GM23338 (cell line): ENCODE data around the gene CIC. TPM values are rescaled to one million over a fixed set of nuclear protein-coding genes. Genes with fewer than 3 reads are reported as not detected.

Experiments used
- ATAC-seq: fragments of 200-7000 bp; cut with Tn5 transposase; 3 replicates; pipeline ENCODE4 v1.9.1; 2020
- DNase-seq: peaks from one replicate; pipeline ENCODE4 v3.0.0-alpha.2; 2015; ENCODE audit warnings: low spot score
- H2AFZ ChIP-seq: fragments of 200-600 bp; sonication (generic); 2 replicates; pipeline ENCODE4 v1.8.0; 2016; ENCODE audit warnings: antibody characterized with exemption, mild to moderate bottlenecking, moderate library complexity
- H3F3A ChIP-seq: fragments of 200-600 bp; sonication (generic); replicated peaks from 2 replicates; pipeline ENCODE4 v1.8.0; 2017; ENCODE audit warnings: antibody characterized with exemption, mixed run types, low read depth
- H3K27ac ChIP-seq: fragments of 200-600 bp; sonication (generic); 2 replicates; pipeline ENCODE4 v1.6.1; 2016; ENCODE audit warnings: low read depth
- H3K27me3 ChIP-seq: fragments of 200-600 bp; sonication (generic); 2 replicates; pipeline ENCODE4 v1.8.0; 2016; ENCODE audit warnings: mild to moderate bottlenecking, mixed run types, moderate library complexity; ENCODE audit not compliant: insufficient read depth
- H3K36me3 ChIP-seq: fragments of 200-600 bp; sonication (generic); 2 replicates; pipeline ENCODE4 v1.8.0; 2016; ENCODE audit warnings: mild to moderate bottlenecking; ENCODE audit not compliant: insufficient read depth
- H3K4me1 ChIP-seq: fragments of 200-600 bp; sonication (generic); 2 replicates; pipeline ENCODE4 v1.8.0; 2016; ENCODE audit warnings: mild to moderate bottlenecking, moderate library complexity; ENCODE audit not compliant: insufficient read depth
- H3K4me2 ChIP-seq: fragments of 200-600 bp; sonication (generic); 2 replicates; pipeline ENCODE4 v1.7.1; 2017; ENCODE audit warnings: mixed run types
- H3K4me3 ChIP-seq: fragments of 200-600 bp; sonication (generic); 2 replicates; pipeline ENCODE4 v1.6.1; 2016; ENCODE audit warnings: mixed run types
- H3K79me2 ChIP-seq: fragments of 200-600 bp; sonication (generic); replicated peaks from 2 replicates; pipeline ENCODE4 v1.8.0; 2017; ENCODE audit warnings: mild to moderate bottlenecking; ENCODE audit not compliant: insufficient read depth
- H3K9me2 ChIP-seq: fragments of 200-600 bp; sonication (generic); 2 replicates; pipeline ENCODE4 v1.8.0; 2017; ENCODE audit not compliant: insufficient read depth
- H4K20me1 ChIP-seq: fragments of 200-600 bp; sonication (generic); replicated peaks from 2 replicates; pipeline ENCODE4 v1.8.0; 2017; ENCODE audit warnings: mild to moderate bottlenecking; ENCODE audit not compliant: insufficient read depth
- H3K27ac Mint-ChIP-seq: 2 replicates; pipeline ENCODE4 v1.8.0; 2020; ENCODE audit warnings: inconsistent platforms, mild to moderate bottlenecking, moderate library complexity, mixed read lengths
- H3K27me3 Mint-ChIP-seq: 3 replicates; pipeline ENCODE4 v1.8.0; 2022; ENCODE audit warnings: low read depth, mild to moderate bottlenecking, moderate library complexity, mixed read lengths, inconsistent platforms; ENCODE audit not compliant: insufficient read depth, poor library complexity
- H3K36me3 Mint-ChIP-seq: 3 replicates; pipeline ENCODE4 v1.8.0; 2021; ENCODE audit warnings: low read depth, mild to moderate bottlenecking, inconsistent platforms, moderate library complexity, mixed read lengths
- H3K4me1 Mint-ChIP-seq: 3 replicates; pipeline ENCODE4 v1.8.0; 2020; ENCODE audit warnings: mild to moderate bottlenecking, inconsistent platforms, mixed read lengths
- H3K4me3 Mint-ChIP-seq: 3 replicates; pipeline ENCODE4 v1.8.0; 2021; ENCODE audit warnings: moderate library complexity, mild to moderate bottlenecking, inconsistent platforms, mixed read lengths
- H3K9me3 Mint-ChIP-seq: 3 replicates; pipeline ENCODE4 v1.8.0; 2020; ENCODE audit warnings: moderate library complexity, mild to moderate bottlenecking, inconsistent platforms, mixed read lengths
- CREB1 ChIP-seq: fragments of 250-450 bp; sonication (Bioruptor Pico); IDR thresholded peaks from 2 replicates; pipeline ENCODE4 v1.5.0; 2020; ENCODE audit warnings: low read depth, mild to moderate bottlenecking, moderate library complexity
- CTCF ChIP-seq, 2 experiments: fragments of 200-600 bp in 1 of 2; sonication (generic) in 1 of 2; conservative IDR thresholded peaks; 2 replicates each; pipeline versions ENCODE4 v1.5.1 to v1.6.1; 2016 to 2017; ENCODE audit warnings: antibody characterized with exemption in 2 of 2, low read depth in 2 of 2, mild to moderate bottlenecking in 2 of 2, moderate library complexity in 1 of 2
- EZH2 ChIP-seq: fragments of 200-600 bp; sonication (generic); IDR thresholded peaks from one replicate; pipeline ENCODE4 v1.8.0; 2017; ENCODE audit warnings: antibody characterized with exemption, mild to moderate bottlenecking, low read depth; ENCODE audit not compliant: unreplicated experiment
- JUNB ChIP-seq: IDR thresholded peaks from one replicate; pipeline ENCODE4 v1.6.1; 2016; ENCODE audit warnings: antibody characterized with exemption; ENCODE audit not compliant: unreplicated experiment
- NANOG ChIP-seq: IDR thresholded peaks from 2 replicates; pipeline ENCODE4 v1.6.1; 2016; ENCODE audit warnings: antibody characterized with exemption, borderline replicate concordance
- POLR2AphosphoS5 ChIP-seq: IDR thresholded peaks from 2 replicates; pipeline ENCODE4 v1.6.1; 2016; ENCODE audit warnings: antibody characterized with exemption, low read depth
- REST ChIP-seq: IDR thresholded peaks from one replicate; pipeline ENCODE4 v1.6.1; 2018; ENCODE audit warnings: antibody characterized with exemption; ENCODE audit not compliant: unreplicated experiment
- STAT1 ChIP-seq: IDR thresholded peaks from one replicate; pipeline ENCODE4 v1.6.1; 2016; ENCODE audit warnings: antibody characterized with exemption; ENCODE audit not compliant: unreplicated experiment
- ZNF114 ChIP-seq: fragments of 250-450 bp; sonication (Bioruptor Pico); IDR thresholded peaks from 2 replicates; pipeline ENCODE4 v1.5.0; 2020; ENCODE audit warnings: mild to moderate bottlenecking, moderate library complexity
- ZNF331 ChIP-seq: fragments of 250-450 bp; sonication (Bioruptor Pico); IDR thresholded peaks from 2 replicates; pipeline ENCODE4 v1.5.0; 2020; ENCODE audit warnings: low read depth, mild to moderate bottlenecking, moderate library complexity
- polyA plus RNA-seq: library from polyadenylated mRNA; unstranded; fragments of >200 nt; fragmentation: Nextera tagmentation; extraction: Ambion mirVana; gene quantifications from 2 replicates; pipeline ENCODE4 v1.2.1, GENCODE V29; 2016
- total RNA-seq: library from RNA; depleted of rRNA; stranded (reverse); fragments of >200 nt; shearing (Covaris generic); gene quantifications from 2 replicates; pipeline ENCODE4 v1.2.3, GENCODE V29; 2014
- TF ChIP-seq, protein P1 (sequence below): IDR thresholded peaks from 2 replicates; pipeline ENCODE4 v1.6.1; 2016; ENCODE audit warnings: antibody characterized with exemption

Gene CIC
- total and polyA plus RNA-seq, 2 experiments from 2014 or later = 13.2 to 42.0 TPM

DNA sequence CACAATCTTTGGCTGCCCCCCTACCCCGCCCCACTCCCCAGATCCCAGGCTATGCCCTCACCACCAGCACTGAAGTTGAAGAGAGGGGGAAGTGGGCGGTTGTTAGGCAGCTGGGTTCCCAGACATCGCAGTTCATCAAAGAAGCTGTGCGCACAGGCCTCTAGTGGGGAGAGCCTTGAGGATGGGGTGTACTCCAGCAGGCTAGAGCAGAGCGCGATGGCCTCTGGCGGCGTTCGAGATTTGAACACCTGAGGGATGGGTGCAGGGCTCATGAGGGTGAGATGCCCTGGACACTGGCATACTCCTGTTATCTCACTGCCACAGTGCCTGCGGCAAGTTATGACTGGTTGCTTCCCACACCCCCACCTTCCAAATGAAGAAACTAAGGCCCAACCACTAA is 36.6 kb upstream of the CIC start:
- H2AFZ ChIP-seq = no peak overlapping the region
- H3K9me2 ChIP-seq = no peaks in the 10 kb centered on the region
- Mint-ChIP-seq H3K4me3 (no peak overlapping the region), H3K9me3 (no peaks in the 10 kb centered on the region; the same call in 2 of the 3 replicates), H3K27me3 (peaks cover 11% of the 10 kb centered on the region), H3K27ac (no peak overlapping the region), H3K4me1 (no peaks in the 10 kb centered on the region), H3K36me3 (peaks cover 75% of the 10 kb centered on the region)
- no peak overlapping the region for H3K4me2 ChIP-seq
- ATAC-seq (no peak), DNase-seq (no peak)
- H4K20me1 ChIP-seq = peaks cover 19% of the 10 kb centered on the region
- no peaks in the 10 kb centered on the region for H3K79me2 ChIP-seq
- H3F3A ChIP-seq = peaks cover 19% of the 10 kb centered on the region; the same call in 1 of the 2 replicates
- H3K4me1 ChIP-seq = no peaks in the 10 kb centered on the region
- no peaks in the 10 kb centered on the region; the same call in 1 of the 2 replicates for H3K36me3 ChIP-seq
- no peak overlapping the region for H3K27ac ChIP-seq
- no peak overlapping the region for H3K4me3 ChIP-seq
- no peaks in the 10 kb centered on the region for H3K27me3 ChIP-seq
- TF ChIP-seq REST = no peak
- no peak for TF ChIP-seq ZNF331 (CRISPR knock-in tag)
- no peak for TF ChIP-seq ZNF114 (CRISPR knock-in tag)
- no peak for TF ChIP-seq CREB1 (CRISPR knock-in tag)
- no peak for TF ChIP-seq JUNB

- H3K4me3 ChIP-seq = no peak overlapping the region
- H3K4me2 ChIP-seq = no peak overlapping the region
- no peak overlapping the region for H2AFZ ChIP-seq
- ATAC-seq (peak; percentile 44), DNase-seq (no peak)
- Mint-ChIP-seq H3K4me3 (no peak overlapping the region), H3K27me3 (peaks cover 11% of the 10 kb centered on the region), H3K27ac (no peak overlapping the region), H3K9me3 (no peaks in the 10 kb centered on the region; the same call in 2 of the 3 replicates), H3K4me1 (no peaks in the 10 kb centered on the region), H3K36me3 (peaks cover 71% of the 10 kb centered on the region)
- no peaks in the 10 kb centered on the region for H3K27me3 ChIP-seq
- peaks cover 19% of the 10 kb centered on the region; the same call in 1 of the 2 replicates for H3F3A ChIP-seq
- no peaks in the 10 kb centered on the region; the same call in 1 of the 2 replicates for H3K36me3 ChIP-seq
- no peaks in the 10 kb centered on the region for H3K9me2 ChIP-seq
- no peaks in the 10 kb centered on the region for H3K79me2 ChIP-seq
- H3K4me1 ChIP-seq = no peaks in the 10 kb centered on the region
- no peak overlapping the region for H3K27ac ChIP-seq
- H4K20me1 ChIP-seq = peaks cover 21% of the 10 kb centered on the region
- TF ChIP-seq NANOG = no peak
- no peak for TF ChIP-seq POLR2AphosphoS5
- TF ChIP-seq CTCF (conservative IDR thresholded peaks at IDR 0.05; ENCODE audit: low read depth in 2 of 2) = no peak
- TF ChIP-seq, protein P1, sequence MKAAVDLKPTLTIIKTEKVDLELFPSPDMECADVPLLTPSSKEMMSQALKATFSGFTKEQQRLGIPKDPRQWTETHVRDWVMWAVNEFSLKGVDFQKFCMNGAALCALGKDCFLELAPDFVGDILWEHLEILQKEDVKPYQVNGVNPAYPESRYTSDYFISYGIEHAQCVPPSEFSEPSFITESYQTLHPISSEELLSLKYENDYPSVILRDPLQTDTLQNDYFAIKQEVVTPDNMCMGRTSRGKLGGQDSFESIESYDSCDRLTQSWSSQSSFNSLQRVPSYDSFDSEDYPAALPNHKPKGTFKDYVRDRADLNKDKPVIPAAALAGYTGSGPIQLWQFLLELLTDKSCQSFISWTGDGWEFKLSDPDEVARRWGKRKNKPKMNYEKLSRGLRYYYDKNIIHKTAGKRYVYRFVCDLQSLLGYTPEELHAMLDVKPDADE = no peak
- no peak for TF ChIP-seq JUNB
- no peak for TF ChIP-seq REST
- no peak for TF ChIP-seq CREB1 (CRISPR knock-in tag)
- TF ChIP-seq STAT1 = no peak
- TF ChIP-seq ZNF331 (CRISPR knock-in tag) = no peak
- no peak for TF ChIP-seq ZNF114 (CRISPR knock-in tag)
- TF ChIP-seq EZH2 = no peak
Observed at GRCh38 chr19:42233106-42233505, 35.9 kb upstream of the CIC start.
